Panc1 (cell line): Measurements from ENCODE around the gene SLCO6A1. TPM values are rescaled to one million over a fixed set of nuclear protein-coding genes. Genes with fewer than 3 reads are reported as not detected.

Experiments
- ATAC-seq: fragments of 200-7000 bp; cut with Tn5 transposase; 2 replicates; pipeline ENCODE4 v1.9.1; 2020; ENCODE audit warnings: mild to moderate bottlenecking, moderate library complexity
- BruUV-seq: library from RNA; stranded (reverse); fragments of 400-500 nt; replicated peaks from 2 replicates; lab custom pipeline; 2021; lab: Mats Ljungman, UMichigan
- CTCF ChIA-PET: fragments of 300-600 bp; sonication (Branson Sonifier 250); formaldehyde crosslinking; loops from one replicate; lab custom pipeline; 2022; ENCODE audit warnings: antibody characterized with exemption; lab: Charles Lee
- POLR2A ChIA-PET: fragments of 300-600 bp; sonication (Branson Sonifier 250); formaldehyde crosslinking; loops from one replicate; lab custom pipeline; 2022; ENCODE audit warnings: antibody characterized with exemption; lab: Charles Lee
- DNase-seq: peaks from one replicate; pipeline ENCODE4 v3.0.0-alpha.2; 2010; ENCODE audit warnings: low read depth, low spot score
- H3K27ac ChIP-seq: 2 replicates; pipeline ENCODE4 v1.5.1; 2011; ENCODE audit warnings: mild to moderate bottlenecking, low read length, inconsistent platforms
- H3K27me3 ChIP-seq: fragments of 200-500 bp; sonication (Bioruptor generic); 2 replicates; pipeline ENCODE4 v1.6.0; 2014; ENCODE audit warnings: low read length, inconsistent platforms; ENCODE audit not compliant: control insufficient read depth, insufficient read depth
- H3K36me3 ChIP-seq: fragments of 200-500 bp; sonication (Bioruptor generic); 2 replicates; pipeline ENCODE4 v1.5.1; 2014; ENCODE audit warnings: inconsistent platforms, mild to moderate bottlenecking, low read length, moderate library complexity; ENCODE audit not compliant: control insufficient read depth, insufficient read depth
- H3K4me1 ChIP-seq: 2 replicates; pipeline ENCODE4 v1.5.1; 2011; ENCODE audit warnings: inconsistent platforms, mild to moderate bottlenecking, low read length, moderate library complexity; ENCODE audit not compliant: control insufficient read depth, insufficient read depth
- H3K4me3 ChIP-seq, 2 experiments: 2 replicates each; pipeline ENCODE4 v1.5.1; 2011 to 2012; ENCODE audit warnings: low read depth in 2 of 2, low read length in 2 of 2, mild to moderate bottlenecking in 2 of 2, inconsistent platforms in 1 of 2, moderate library complexity in 1 of 2
- H3K9me3 ChIP-seq: fragments of 200-500 bp; sonication (Bioruptor generic); 2 replicates; pipeline ENCODE4 v1.5.1; 2014; ENCODE audit warnings: low read depth, mild to moderate bottlenecking, inconsistent platforms, low read length, moderate library complexity; ENCODE audit not compliant: control insufficient read depth, insufficient read depth
- POLR2AphosphoS5 ChIP-seq: IDR thresholded peaks from 2 replicates; pipeline ENCODE4 v1.6.1; 2012; ENCODE audit warnings: mild to moderate bottlenecking, low read depth, low read length, moderate library complexity
- SIN3A ChIP-seq: IDR thresholded peaks from 2 replicates; pipeline ENCODE4 v1.6.1; 2012; ENCODE audit warnings: low read depth, mild to moderate bottlenecking, low read length, moderate library complexity, borderline replicate concordance; ENCODE audit not compliant: insufficient read depth
- TCF7L2 ChIP-seq: IDR thresholded peaks from 2 replicates; pipeline ENCODE4 v1.6.1; 2011; ENCODE audit warnings: mild to moderate bottlenecking, low read depth, low read length, inconsistent platforms
- in situ Hi-C: cut with HindIII; loops from 2 replicates; pipeline ENCODE4 v1.10.0; 2016; ENCODE audit warnings: low sequenced_read_pairs, low pct_unique_long_range_greater_than_20kb
- intact Hi-C: fragments of 100-400 bp; cut with micrococcal nuclease; formaldehyde crosslinking; loops from one replicate; pipeline ENCODE4 v1.10.0; 2022; ENCODE audit not compliant: unreplicated experiment
- total RNA-seq: library from RNA; stranded (reverse); gene quantifications from one replicate; pipeline ENCODE4 v1.2.1, GENCODE V29; 2021; ENCODE audit not compliant: unreplicated experiment
- TF ChIP-seq, protein P1 (sequence below): fragments of 450-650 bp; IDR thresholded peaks from 2 replicates; pipeline ENCODE4 v1.5.1; 2017; ENCODE audit warnings: mild to moderate bottlenecking
- TF ChIP-seq, protein P2 (sequence below), 2 experiments: IDR thresholded peaks; 2 replicates each; pipeline ENCODE4 v1.6.1; 2011 to 2012; ENCODE audit warnings: low read depth in 2 of 2, control low read depth in 1 of 2, low read length in 1 of 2, mild to moderate bottlenecking in 1 of 2, moderate library complexity in 1 of 2; ENCODE audit not compliant: insufficient read depth in 1 of 2

SLCO6A1 gene
- total RNA-seq, 1 experiment from 2014 or later = not detected

DNA sequence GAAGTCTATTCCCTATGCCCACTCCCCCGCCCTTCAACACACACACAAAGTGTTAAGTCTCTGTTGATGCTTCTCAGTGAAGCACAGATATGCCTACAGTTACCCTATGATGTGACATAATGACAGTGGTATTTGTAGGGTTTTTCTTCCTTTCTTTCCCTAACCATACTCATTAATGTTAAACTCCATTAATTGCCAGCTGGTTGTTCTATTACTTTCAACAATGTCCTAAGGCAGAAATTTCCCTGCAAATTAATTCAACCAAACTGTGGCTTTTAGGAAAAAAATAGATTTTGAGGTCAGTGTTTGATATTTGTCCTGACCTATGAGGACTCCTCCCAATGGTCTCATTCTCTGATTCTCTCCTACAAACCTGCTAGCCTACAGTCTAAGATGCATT is 38.2 kb upstream of the SLCO6A1 start:
- in situ Hi-C loops (no loop called here), intact Hi-C loops (loop anchor here (5.0 kb wide), 1 partner anchor 505 kb away; no protein-coding TSS in a partner anchor)
- POLR2A ChIA-PET = no interaction called here
- no TSS peak for BruUV-seq
- Histone ChIP-seq H3K4me3 (no peak overlapping the region), H3K36me3 (no peaks in the 10 kb centered on the region), H3K27ac (no peak overlapping the region), H3K4me1 (no peaks in the 10 kb centered on the region), H3K27me3 (no peaks in the 10 kb centered on the region; the same call in 1 of the 2 replicates), H3K9me3 (no peaks in the 10 kb centered on the region)
- ATAC-seq (no peak), DNase-seq (no peak)
- TF ChIP-seq SIN3A (no peak), TCF7L2 (no peak), POLR2AphosphoS5 (no peak)
- TF ChIP-seq, protein P1, sequence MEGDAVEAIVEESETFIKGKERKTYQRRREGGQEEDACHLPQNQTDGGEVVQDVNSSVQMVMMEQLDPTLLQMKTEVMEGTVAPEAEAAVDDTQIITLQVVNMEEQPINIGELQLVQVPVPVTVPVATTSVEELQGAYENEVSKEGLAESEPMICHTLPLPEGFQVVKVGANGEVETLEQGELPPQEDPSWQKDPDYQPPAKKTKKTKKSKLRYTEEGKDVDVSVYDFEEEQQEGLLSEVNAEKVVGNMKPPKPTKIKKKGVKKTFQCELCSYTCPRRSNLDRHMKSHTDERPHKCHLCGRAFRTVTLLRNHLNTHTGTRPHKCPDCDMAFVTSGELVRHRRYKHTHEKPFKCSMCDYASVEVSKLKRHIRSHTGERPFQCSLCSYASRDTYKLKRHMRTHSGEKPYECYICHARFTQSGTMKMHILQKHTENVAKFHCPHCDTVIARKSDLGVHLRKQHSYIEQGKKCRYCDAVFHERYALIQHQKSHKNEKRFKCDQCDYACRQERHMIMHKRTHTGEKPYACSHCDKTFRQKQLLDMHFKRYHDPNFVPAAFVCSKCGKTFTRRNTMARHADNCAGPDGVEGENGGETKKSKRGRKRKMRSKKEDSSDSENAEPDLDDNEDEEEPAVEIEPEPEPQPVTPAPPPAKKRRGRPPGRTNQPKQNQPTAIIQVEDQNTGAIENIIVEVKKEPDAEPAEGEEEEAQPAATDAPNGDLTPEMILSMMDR = no peak
- TF ChIP-seq, protein P2, sequence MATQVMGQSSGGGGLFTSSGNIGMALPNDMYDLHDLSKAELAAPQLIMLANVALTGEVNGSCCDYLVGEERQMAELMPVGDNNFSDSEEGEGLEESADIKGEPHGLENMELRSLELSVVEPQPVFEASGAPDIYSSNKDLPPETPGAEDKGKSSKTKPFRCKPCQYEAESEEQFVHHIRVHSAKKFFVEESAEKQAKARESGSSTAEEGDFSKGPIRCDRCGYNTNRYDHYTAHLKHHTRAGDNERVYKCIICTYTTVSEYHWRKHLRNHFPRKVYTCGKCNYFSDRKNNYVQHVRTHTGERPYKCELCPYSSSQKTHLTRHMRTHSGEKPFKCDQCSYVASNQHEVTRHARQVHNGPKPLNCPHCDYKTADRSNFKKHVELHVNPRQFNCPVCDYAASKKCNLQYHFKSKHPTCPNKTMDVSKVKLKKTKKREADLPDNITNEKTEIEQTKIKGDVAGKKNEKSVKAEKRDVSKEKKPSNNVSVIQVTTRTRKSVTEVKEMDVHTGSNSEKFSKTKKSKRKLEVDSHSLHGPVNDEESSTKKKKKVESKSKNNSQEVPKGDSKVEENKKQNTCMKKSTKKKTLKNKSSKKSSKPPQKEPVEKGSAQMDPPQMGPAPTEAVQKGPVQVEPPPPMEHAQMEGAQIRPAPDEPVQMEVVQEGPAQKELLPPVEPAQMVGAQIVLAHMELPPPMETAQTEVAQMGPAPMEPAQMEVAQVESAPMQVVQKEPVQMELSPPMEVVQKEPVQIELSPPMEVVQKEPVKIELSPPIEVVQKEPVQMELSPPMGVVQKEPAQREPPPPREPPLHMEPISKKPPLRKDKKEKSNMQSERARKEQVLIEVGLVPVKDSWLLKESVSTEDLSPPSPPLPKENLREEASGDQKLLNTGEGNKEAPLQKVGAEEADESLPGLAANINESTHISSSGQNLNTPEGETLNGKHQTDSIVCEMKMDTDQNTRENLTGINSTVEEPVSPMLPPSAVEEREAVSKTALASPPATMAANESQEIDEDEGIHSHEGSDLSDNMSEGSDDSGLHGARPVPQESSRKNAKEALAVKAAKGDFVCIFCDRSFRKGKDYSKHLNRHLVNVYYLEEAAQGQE (IDR thresholded peaks at IDR 0.05; ENCODE audit: insufficient read depth in 1 of 2, low read depth in 2 of 2, low read length in 1 of 2) = no peak
- CTCF ChIA-PET = no interaction called here

DNA sequence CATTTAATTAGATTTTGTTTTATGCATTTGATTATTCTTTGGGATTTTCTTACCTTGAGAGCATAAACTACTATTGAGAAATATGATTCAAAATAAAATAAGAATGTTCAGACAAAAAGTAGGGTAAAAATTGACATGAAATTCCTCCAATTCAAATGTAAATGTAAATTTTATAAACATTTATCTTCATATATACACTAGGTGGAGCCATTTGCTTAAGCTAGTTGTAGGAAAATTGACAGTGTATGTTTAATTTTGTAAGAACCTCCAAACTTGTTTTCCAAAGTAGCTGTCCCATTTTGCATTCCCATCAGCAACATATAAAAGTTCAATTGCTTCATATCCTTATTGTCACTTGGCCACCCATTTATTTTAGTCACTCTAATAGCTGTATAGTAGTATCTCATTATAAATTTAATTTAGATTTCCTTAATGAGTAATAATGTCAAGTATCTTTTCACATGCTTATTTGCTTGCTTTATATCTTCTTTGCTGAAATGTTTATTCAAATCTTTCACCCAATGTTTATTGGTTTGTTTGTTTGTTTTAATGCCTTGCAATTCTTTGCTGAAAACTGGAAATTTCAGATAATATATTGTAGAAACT is 37.6 kb upstream of the SLCO6A1 start:
- ATAC-seq (no peak), DNase-seq (no peak)
- H3K27me3 ChIP-seq = no peaks in the 10 kb centered on the region; the same call in 1 of the 2 replicates
- TF ChIP-seq SIN3A (no peak), TCF7L2 (no peak)
- TF ChIP-seq, protein P1 = peak; percentile 49; the same call in 1 of the 2 replicates
- CTCF ChIA-PET = no interaction called here
- no peaks in the 10 kb centered on the region for H3K4me1 ChIP-seq
- H3K4me3 ChIP-seq = no peak overlapping the region
- no TSS peak for BruUV-seq
- H3K27ac ChIP-seq = no peak overlapping the region
- no peaks in the 10 kb centered on the region for H3K36me3 ChIP-seq
- in situ Hi-C loops (no loop called here), intact Hi-C loops (loop anchor here (5.0 kb wide), 1 partner anchor 506 kb away; no protein-coding TSS in a partner anchor)
- POLR2A ChIA-PET = no interaction called here
- H3K9me3 ChIP-seq = no peaks in the 10 kb centered on the region
